HG03095 (cell line): ENCODE measurements around the gene COL4A3.
A peak's percentile ranks its signal among the peaks of the same experiment; 100 is the strongest.
"Not testable (repeated sequence)": the region's sequence is repeated elsewhere in the genome, so short reads cannot be mapped to it uniquely, and the experiment has no call there.

Experiments used
- ATAC-seq: cut with Tn5 transposase; IDR thresholded peaks from one replicate; pipeline ENCODE4 v1.9.1; 2021; ENCODE audit warnings: moderate library complexity; ENCODE audit not compliant: unreplicated experiment

The COL4A3 gene

DNA sequence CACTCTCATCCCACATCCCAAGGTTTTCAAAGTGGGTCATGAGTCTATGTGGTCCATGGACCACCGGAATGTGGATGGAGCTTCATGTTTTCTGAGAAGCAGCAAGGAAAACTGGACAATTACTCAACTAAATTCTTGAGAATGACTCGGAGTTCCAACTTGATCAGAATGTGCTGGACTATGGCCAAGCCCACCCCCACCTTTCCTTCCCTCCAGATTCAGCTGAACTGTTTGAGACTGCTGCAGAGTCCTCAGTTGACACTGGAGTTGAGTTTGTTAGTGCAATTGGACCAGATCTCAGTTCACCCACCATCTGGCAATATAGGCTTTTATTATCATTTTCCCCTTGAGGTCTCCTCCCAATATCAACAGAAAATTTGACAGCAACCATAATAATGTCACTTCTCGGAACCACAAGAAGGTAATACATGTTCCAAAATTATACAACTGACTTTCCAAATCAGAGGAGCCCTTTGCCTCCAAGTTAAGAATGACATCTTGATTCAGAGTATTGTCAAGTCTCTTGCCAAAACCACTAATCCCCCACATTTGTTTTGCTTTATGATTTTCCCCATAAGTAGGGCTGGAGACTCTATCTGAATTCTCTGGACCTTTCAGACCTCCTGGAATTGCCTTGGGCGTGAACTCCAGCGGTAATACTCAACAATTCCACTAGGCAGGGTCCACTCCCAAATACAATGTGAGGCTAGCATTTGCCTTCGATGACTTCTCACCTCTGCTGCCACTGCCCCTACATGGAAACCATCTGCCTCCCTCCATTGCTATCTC lies 9.2 kb upstream of the COL4A3 start:
- ATAC-seq = no peak

DNA sequence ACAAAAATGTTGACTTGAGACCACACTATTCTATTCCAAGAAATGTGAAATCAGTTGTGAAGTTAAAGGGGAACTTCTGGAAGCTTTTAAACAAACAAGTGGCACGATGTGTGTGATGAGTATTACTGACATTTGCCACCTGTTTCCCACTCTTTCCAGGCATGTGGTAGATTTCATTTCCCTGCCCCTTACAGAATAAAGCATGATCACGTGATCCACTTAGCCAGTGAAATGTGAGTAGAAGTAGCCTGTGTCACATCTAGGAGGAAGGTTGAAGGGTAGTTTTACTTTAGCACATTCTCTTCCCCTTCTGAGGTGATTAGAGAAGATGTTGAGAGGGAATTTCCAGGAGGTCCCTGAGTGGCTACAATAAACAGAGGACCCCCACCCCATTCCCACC lies 4.3 kb upstream of the COL4A3 start:
- no peak for ATAC-seq

DNA sequence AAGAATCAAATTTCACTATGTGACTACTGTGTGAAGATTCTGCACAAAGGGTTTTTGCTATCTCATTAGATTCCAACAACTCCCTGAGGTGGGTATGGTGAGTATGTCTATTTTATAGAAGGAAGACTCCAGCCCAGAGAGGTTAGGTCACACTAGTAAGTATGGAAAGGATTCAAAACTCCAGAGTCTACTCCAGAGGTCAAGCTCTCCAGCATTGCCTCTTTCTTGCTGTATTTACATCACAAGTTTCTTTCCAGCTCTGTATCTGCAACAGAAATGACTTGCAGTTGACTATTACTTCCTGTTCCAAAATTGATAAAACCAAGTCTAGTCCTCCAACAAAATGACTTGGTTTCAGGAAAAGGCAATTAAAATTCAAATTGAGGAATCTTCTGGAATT lies 2.5 kb upstream of the COL4A3 start:
- no peak for ATAC-seq

DNA sequence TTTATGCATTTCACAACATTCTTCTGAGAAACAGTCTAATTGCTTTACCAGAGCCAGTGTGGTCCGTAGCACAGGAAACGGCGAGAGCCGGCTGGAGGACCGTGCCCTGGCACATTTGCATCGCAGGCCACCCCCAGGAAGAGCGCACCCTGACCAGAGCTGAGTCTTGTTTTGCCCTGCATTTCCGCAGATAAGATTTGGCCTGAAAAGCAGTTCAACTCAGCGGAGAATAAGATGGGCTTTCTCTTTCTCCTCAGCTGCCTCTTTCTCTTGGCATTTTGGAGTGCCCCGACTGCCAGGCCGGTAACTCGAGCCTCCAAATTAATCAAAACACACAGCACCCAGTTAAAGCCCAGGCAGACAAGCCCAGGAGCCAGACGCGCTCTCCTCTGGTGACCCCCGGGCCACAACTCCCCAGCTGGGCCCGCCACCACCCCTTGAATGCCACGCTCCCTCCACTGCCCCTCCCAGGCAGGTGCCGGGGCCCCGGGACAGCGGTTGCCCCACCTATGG lies 883 bp upstream of the COL4A3 start:
- ATAC-seq = peak; percentile 58

DNA sequence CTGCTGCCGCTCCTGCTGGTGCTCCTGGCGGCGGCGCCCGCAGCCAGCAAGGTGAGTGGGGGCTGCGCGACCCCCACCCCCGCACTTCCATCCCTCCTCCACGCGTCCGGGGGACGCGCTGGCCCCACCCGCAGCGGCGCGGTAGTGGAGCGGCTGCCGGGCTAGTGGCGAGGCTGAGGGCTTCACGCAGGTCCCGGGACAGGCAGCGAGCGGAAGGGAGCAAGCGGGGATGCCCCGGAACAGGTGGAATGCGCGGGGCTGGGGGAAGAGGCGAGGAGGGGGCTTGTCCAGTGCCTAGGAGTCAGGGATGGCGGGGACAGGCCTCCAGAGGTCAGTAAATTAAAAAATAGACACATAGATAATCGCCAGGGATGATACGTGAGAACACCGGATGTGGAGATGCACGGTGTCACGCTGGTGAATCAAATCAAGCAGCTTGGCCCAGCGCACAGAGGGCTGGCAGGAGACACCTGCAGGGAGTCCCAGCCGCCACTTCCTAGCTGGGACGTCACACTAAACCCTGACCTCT lies 403 bp downstream of the COL4A3 start:
- peak; percentile 61 for ATAC-seq

DNA sequence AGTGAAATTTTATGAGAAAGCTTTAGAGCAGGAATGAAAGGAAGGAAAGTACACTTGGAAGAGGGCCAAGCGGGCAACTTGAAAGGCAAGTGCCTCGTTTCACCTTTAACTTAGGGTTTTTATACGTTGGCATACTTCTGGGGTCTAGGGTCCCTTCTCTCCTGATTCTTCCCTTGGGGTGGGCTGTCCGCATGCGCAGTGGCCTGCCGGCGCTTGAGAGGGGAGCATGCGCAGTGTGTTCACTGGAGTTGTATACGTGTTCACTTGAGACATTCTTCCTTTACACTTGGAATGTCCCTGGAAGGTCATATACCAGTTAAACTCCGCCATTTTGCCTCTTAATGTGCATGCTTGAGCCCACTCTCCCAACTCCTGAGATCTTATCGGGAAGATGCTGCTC lies 7.4 kb downstream of the COL4A3 start:
- not testable (repeated sequence) for ATAC-seq

DNA sequence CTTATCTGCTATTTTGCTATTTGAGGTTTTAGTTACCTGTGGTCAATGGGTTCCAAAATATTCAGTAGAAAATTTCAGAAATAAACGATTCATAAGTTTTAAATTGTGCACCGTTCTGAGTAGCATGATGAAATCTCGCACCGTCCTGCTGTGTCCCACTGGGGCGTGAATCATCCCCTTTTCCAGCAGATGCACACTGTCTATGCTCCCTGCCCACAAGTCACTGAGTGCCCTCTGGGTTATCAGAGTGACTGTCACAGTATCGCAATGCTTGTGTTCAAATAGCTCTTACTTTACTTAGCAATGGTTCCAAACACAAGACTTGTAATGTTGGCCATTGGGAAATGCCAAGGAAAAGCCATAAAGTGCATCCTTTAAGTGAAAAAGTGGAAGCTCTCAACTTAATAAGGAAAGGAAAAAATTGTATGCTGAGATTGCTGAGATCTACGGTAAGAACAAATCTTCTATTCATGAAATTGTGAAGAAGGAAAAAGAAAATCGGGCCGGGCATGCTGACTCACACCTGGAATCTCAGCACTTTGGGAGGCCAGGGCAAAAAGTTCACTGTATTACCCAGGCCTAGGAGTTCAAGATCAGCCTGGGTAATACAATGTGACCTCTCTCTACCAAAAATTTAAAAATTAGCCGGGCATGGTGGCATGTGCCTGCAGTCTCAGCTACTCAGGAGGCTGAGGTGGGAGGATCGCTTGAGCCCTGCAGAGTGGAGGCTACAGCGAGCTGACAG lies 13.3 kb downstream of the COL4A3 start:
- ATAC-seq = no peak

DNA sequence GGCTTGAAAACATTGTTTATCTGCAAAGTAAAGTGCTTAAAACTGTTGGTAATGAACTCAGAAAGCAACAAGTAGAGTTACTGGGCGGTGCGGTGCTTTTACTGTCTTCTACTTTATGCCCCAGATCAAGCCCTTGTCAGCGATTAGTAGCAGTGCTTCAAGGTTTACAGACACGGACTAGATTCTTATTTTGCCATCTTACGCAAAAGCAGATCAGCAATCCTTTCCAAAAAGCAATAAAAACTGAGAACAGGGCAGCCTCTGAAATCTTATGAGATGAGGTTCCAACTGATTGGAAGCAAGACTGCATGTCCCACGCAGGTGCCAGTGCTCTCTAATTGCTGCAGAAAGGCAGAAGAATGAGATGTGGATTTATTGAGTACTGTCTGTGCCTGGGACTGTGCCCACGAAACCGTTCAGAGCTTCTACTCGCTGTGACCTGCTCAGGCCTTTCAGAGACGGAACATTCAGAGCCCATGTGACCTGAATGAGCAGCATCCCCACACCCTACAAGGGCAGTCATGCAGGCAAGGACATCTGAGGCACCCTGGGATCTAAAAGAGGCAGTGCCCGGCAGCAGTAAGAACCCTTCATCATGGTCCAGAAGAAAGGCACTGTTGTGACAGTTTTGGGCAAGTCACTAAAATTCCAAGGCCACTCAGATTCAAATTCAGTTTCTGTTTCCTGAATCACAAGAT lies 15.7 kb downstream of the COL4A3 start:
- no peak for ATAC-seq

DNA sequence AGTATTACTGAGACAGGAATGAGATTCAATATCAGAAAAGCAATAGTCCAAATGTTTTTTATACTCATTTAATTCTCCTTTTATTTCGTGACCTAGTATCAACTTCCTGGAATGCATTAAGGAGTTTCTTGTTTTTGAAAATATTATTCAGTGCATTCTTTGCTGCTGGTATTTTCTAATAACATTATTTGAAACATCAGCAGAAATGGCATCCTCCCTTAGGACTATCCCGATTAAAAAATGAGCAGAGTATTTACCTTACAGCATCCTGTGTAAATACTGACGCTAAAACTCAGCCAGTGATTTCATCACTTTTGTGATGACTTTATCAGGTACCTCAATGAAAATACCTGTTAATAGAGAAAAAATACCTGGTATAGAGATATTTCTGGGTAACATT lies 16.3 kb downstream of the COL4A3 start:
- ATAC-seq = no peak

DNA sequence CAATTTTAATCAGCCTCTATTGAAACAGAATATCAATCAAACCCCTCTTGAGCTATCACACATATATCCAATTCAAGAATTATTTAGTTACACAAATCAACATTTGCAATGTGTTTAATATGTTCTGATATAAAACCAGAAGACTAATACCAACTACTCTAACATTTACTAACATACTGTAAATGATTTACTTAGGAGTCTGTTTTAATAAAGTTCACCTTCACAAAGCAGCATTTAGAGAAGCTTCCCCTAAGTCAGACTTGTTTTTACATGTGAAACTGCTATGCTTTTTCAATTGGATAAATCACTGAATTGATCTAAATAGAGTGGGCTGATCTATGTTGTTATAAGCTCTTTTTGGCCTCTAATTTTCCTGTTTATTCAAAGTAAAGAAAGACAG lies 18.3 kb downstream of the COL4A3 start:
- ATAC-seq = no peak

DNA sequence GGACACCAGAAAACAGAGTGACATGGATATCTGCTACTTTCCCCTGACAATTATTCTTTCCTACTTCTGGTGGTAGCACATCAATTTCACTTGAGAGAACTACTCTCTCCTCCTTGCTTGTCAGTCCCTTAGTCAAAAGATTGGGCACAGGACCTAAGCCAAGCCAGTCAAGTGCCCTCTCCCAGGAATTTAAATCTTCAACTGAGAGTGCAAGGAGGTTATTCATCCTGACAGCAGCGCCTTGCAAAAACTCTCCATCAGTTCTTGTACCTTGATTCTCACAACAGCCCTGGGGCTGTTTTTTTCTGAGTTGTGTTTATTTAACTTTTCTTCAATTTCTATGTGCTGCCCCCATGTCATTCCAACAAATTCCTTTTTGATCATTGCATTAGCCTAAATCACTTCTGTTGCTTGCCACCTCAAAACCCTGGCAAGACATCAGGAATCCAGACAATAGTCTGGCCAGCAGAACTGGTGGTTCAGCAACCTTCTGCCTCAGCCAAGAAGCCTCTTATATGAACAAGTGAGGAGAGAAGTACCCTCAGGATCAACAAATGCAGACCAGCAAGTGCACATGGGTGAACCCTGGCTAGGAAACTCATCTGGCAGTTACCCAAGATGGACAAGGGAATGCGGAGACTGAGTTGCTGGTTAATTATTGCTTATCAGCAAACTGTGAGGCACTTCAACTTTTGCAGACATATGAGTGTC lies 19.4 kb downstream of the COL4A3 start:
- no peak for ATAC-seq

DNA sequence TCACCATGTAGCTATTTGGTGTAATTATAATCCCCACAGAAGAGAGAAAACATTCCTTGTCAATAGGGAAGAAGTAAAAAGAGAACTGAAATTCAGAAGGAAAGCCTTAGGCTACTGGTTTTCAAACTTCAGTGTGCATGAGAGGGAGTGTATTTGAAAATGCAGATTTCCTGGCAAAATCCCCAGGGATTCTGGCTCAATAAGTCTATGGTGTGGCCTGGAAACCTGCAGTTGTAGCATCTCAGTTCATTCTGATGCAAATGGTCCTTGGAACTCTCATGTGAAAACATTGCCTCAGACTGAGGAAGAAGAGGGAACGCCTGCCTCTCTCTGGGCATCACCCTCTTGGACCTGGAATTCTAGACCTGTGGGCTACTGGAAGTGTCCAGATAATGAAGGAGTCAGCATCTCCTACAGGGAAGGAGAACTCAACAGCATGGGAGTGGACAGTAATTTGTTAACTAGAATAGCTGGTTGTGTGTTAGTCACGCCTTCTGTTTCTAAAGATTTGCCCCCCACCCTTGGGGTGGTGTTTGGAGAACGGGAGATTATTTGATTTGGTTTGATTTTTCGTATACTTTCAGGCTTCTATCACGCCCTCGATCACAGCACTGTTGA lies 21.3 kb downstream of the COL4A3 start:
- no peak for ATAC-seq

DNA sequence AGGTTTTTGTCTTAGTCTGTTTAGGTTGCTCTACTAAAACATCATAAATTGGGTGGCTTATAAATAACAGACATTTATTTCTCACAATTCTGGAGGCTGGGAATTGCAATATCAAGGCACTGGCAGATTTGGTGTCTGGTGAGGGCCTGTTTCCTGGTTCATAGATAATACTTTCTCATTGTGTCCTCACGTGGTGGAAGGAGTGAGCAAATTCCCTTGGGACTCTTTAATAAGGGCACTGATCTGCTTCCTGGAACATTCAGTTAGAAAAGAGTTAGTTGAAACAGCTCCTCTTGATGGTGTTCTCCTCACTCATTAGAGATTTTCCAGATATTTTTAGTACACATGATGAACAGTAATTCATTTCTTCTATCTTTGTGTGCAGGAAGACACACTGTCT lies 22.3 kb downstream of the COL4A3 start:
- no peak for ATAC-seq

DNA sequence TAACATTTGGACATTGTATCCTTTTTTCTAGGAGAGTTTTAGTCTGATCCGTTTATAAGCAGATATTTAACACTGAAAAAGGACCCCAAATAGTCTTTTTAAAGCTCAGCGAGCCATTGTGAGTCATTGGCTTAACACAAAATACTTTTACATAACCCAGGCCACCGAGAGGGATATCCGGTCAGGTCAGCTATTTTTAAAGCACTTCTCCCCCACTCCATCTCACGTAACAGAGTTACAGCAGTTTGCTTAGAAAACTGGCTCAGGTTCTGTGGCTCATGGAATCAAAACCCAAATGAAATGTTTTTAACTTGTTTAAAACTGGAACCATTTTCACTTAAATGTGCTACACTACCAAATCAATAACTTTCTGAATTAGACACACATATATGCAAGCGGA lies 23.9 kb downstream of the COL4A3 start:
- ATAC-seq = peak; percentile 84

DNA sequence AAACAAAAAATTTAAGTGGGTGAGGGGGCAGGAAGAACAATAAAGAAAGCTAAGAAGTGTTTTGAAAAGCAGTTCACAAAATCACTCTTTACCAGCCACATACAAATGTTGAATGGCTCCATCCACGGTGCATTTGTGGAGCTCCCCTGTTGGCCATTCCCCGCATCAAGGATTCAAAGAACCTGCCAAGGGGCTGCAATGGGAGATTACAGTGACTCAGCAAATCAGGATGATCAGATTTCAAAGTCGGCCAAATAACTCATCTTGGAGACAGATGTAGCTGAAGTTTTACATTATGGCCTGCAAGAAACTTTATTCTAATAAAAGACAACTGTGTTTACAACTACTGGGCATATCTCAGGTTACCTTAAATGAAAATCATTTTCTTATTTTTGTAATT lies 26.9 kb downstream of the COL4A3 start:
- ATAC-seq = no peak

DNA sequence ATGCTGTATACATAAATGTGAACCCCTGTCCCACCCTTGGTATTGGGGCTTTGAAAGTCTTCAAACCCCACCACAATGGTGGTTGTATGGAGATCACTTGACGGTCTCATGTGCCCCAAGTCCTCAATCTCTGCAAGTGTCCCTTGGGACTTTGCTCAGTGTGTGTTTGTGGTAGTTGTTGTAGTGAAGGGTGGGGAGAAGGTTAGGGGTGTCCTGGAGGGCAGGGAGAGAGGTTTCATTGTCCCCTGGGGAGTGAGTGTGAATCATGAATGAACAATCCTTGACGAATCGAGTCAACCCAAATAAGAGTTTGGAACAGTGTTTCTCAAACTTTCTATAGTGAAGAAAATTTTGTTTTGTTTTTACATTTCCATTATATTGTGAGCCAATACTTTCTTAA lies 28.1 kb downstream of the COL4A3 start:
- no peak for ATAC-seq

DNA sequence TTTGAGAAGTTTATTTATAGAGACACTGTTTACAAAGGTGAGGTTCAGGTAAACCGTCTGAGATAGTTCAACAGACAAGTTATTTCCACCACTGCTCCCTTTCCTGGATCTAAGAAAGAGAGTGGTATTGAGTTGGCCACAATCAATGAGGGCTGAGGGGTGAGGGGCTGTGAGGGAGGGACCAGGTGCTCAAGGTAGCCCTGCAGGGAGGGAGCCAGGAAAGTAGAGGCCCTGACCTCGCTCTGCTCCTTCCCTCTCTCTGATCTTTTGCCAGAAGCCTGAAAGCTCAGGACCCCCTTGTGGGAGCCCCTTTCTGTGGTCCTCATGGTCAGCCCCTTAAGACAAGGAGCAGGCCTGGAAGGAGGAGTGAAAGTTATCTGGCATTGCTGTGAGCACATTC lies 29.8 kb downstream of the COL4A3 start:
- no peak for ATAC-seq

DNA sequence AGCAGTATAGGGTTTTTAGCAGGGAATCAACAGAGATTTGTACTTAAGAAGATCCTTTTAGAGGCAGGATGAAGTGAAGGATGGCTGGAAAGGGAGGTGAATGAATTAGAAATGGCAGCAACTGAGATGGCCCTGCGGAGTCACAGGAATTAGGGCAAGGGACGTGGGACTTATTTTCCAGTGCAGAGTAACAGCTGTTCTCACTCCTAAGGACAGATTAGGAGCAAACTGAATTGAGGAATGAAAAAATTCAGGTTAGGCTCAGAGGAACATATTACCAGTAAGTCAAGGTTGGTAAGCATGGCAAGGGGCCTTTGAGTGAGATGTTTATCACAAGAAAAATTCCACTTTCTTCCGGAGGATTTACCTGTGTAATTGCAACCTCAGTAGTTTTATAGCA lies 34.4 kb downstream of the COL4A3 start:
- no peak for ATAC-seq

DNA sequence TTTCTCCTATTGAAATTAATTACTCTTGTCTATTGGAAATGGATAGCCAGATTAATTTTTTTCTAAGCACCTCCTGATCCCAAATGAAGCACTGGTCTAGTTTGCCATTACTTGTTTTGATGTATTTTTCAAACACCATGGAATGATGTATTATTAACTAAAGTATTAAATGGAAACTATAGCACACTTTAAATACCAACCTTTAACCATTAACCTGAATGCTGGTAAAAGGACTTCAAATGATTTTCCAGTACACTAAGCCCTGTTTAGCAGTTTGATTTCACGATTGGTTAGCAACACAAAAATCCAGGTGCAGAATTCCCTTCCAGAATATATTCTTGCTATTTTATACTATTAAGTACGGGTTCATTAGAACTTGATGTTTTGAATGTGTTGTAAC lies 37.3 kb downstream of the COL4A3 start:
- no peak for ATAC-seq

DNA sequence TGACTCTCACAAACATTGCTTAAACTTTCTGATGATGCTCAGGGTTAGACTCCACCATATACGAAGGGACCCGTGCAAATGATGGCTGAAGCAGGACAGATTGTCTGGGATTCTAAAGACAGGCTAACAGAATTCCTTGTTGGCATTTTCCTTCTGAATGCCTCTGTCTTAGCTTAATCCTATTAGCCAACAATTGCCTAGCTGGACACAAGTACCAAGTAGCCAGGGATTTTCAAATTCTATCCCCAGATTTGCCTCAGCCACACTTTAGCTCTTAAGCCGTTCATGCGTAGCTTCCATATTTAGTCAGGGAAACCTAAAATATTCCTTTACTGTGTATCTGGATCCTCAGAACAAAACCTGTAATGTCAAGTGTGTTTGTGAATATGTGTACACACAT lies 40.0 kb downstream of the COL4A3 start:
- ATAC-seq = no peak
